ENCODE measurements around the gene HOPX. TPM values are rescaled to one million over a fixed set of nuclear protein-coding genes. Genes with fewer than 3 reads are reported as not detected.

HOPX gene
- polyA plus RNA-seq, 4 donors: 10.7 to 19.6 (median 15.6) TPM

Other genes with a start within 250 kb of the HOPX start
- gene PPAT, start 245.7 kb downstream of the HOPX start, polyA plus RNA-seq (ENCODE audit: insufficient read length in 4 of 4): 10 to 100 TPM; 24.7 to 30.3 (median 25.2) TPM
- gene PAICS, start 245.0 kb downstream of the HOPX start, polyA plus RNA-seq (ENCODE audit: insufficient read length in 4 of 4): 100 to 1,000 TPM; 104 to 123 (median 118) TPM
- gene SRP72, start 213.7 kb downstream of the HOPX start, polyA plus RNA-seq (ENCODE audit: insufficient read length in 4 of 4): 100 to 1,000 TPM; 118 to 128 (median 125) TPM
- gene ARL9, start 175.5 kb downstream of the HOPX start, polyA plus RNA-seq (ENCODE audit: insufficient read length in 4 of 4): 1 to 10 TPM in 3 of 4 donors, under 1 TPM in 1; 0.62 to 2.0 (median 1.2) TPM
- gene SPINK2, start 140.4 kb upstream of the HOPX start, polyA plus RNA-seq (ENCODE audit: insufficient read length in 4 of 4): not detected
- gene REST, start 226.6 kb upstream of the HOPX start, polyA plus RNA-seq (ENCODE audit: insufficient read length in 4 of 4): 10 to 100 TPM; 48.4 to 59.7 (median 50.8) TPM

Measured in left renal cortex interstitium (tissue), 4 donors.